Neural cell (in vitro differentiated cells): ENCODE data around the gene CABP5. TPM values are rescaled to one million over a fixed set of nuclear protein-coding genes. Genes with fewer than 3 reads are reported as not detected.

Experiments
- H2AFZ ChIP-seq: fragments of 200-600, 300-800 bp; sonication (generic), shearing (Covaris generic); 2 replicates; pipeline ENCODE4 v1.6.0; 2014; ENCODE audit warnings: low read depth, mild to moderate bottlenecking, antibody characterized with exemption, low read length, moderate library complexity
- H3F3A ChIP-seq: fragments of 200-600 bp; shearing (Covaris generic); 2 replicates; pipeline ENCODE4 v1.6.1; 2016; ENCODE audit warnings: mild to moderate bottlenecking, moderate library complexity, mixed read lengths, antibody characterized with exemption, low read length; ENCODE audit not compliant: insufficient read depth, poor library complexity, severe bottlenecking
- H3K27ac ChIP-seq: fragments of 200-600, 300-800 bp; sonication (generic), shearing (Covaris generic); 2 replicates; pipeline ENCODE4 v1.5.1; 2014; ENCODE audit warnings: mild to moderate bottlenecking, low read length, moderate library complexity
- H3K27me3 ChIP-seq: fragments of 300-800, 200-600 bp; sonication (generic), shearing (Covaris generic); 2 replicates; pipeline ENCODE4 v1.6.0; 2014; ENCODE audit warnings: mild to moderate bottlenecking, low read depth, low read length, moderate library complexity; ENCODE audit not compliant: insufficient read depth
- H3K36me3 ChIP-seq: fragments of 300-800, 200-600 bp; sonication (generic), shearing (Covaris generic); 2 replicates; pipeline ENCODE4 v1.5.1; 2014; ENCODE audit warnings: mild to moderate bottlenecking, antibody characterized with exemption, low read length, moderate library complexity; ENCODE audit not compliant: insufficient read depth
- H3K4me2 ChIP-seq: fragments of 300-800, 200-600 bp; sonication (generic), shearing (Covaris generic); 2 replicates; pipeline ENCODE4 v1.6.0; 2014; ENCODE audit warnings: mild to moderate bottlenecking, low read length
- H3K4me3 ChIP-seq: fragments of 300-800, 200-600 bp; sonication (generic), shearing (Covaris generic); 2 replicates; pipeline ENCODE4 v1.5.1; 2014; ENCODE audit warnings: mild to moderate bottlenecking, low read length, moderate library complexity
- H3K79me2 ChIP-seq: fragments of 200-600 bp; shearing (Covaris generic); replicated peaks from 2 replicates; pipeline ENCODE4 v1.6.0; 2014; ENCODE audit warnings: mild to moderate bottlenecking, low read length, moderate library complexity; ENCODE audit not compliant: insufficient read depth
- H3K9ac ChIP-seq: fragments of 300-800, 200-600 bp; sonication (generic), shearing (Covaris generic); 2 replicates; pipeline ENCODE4 v1.6.1; 2016; ENCODE audit warnings: mild to moderate bottlenecking, low read length, mixed read lengths
- H3K9me2 ChIP-seq: fragments of 200-600 bp; shearing (Covaris generic); 2 replicates; pipeline ENCODE4 v1.6.1; 2016; ENCODE audit warnings: mild to moderate bottlenecking, low read length, mixed read lengths; ENCODE audit not compliant: insufficient read depth
- H3K9me3 ChIP-seq: fragments of 200-600, 300-800 bp; sonication (generic), shearing (Covaris generic); 2 replicates; pipeline ENCODE4 v1.6.1; 2016; ENCODE audit warnings: mild to moderate bottlenecking, mixed run types, low read length, moderate library complexity, mixed read lengths
- H4K20me1 ChIP-seq: fragments of 200-600 bp; shearing (Covaris generic); 2 replicates; pipeline ENCODE4 v1.6.1; 2016; ENCODE audit warnings: mild to moderate bottlenecking, mixed run types; ENCODE audit not compliant: insufficient read depth
- CTCF ChIP-seq: fragments of 450-650 bp; IDR thresholded peaks from 2 replicates; pipeline ENCODE4 v1.5.1; 2014; ENCODE audit warnings: antibody characterized with exemption, mild to moderate bottlenecking, moderate library complexity; ENCODE audit not compliant: poor library complexity, severe bottlenecking
- EP300 ChIP-seq: fragments of 450-650 bp; conservative IDR thresholded peaks from 2 replicates; pipeline ENCODE4 v1.6.1; 2014; ENCODE audit warnings: antibody characterized with exemption, mild to moderate bottlenecking, moderate library complexity; ENCODE audit not compliant: poor library complexity, severe bottlenecking
- EZH2 ChIP-seq: fragments of 200-600, 300-800 bp; shearing (Covaris generic), sonication (generic); IDR thresholded peaks from 2 replicates; pipeline ENCODE4 v1.6.1; 2014; ENCODE audit warnings: antibody characterized with exemption, low read length, borderline replicate concordance, mild to moderate bottlenecking; ENCODE audit not compliant: insufficient read depth, poor library complexity, severe bottlenecking
- MXI1 ChIP-seq: fragments of 450-650 bp; conservative IDR thresholded peaks from 2 replicates; pipeline ENCODE4 v1.6.1; 2014; ENCODE audit warnings: antibody characterized with exemption, mild to moderate bottlenecking; ENCODE audit not compliant: poor library complexity, severe bottlenecking
- POLR2AphosphoS5 ChIP-seq: IDR thresholded peaks from 2 replicates; pipeline ENCODE4 v1.6.1; 2012
- RAD21 ChIP-seq: fragments of 450-650 bp; conservative IDR thresholded peaks from 2 replicates; pipeline ENCODE4 v1.6.1; 2014; ENCODE audit warnings: antibody characterized with exemption, mild to moderate bottlenecking, moderate library complexity
- REST ChIP-seq: IDR thresholded peaks from 2 replicates; pipeline ENCODE4 v1.6.1; 2012; ENCODE audit warnings: borderline replicate concordance
- SMC3 ChIP-seq: fragments of 450-650 bp; conservative IDR thresholded peaks from 2 replicates; pipeline ENCODE4 v1.6.1; 2014; ENCODE audit warnings: antibody characterized with exemption, mild to moderate bottlenecking, moderate library complexity; ENCODE audit not compliant: poor library complexity
- TAF1 ChIP-seq: IDR thresholded peaks from 2 replicates; pipeline ENCODE4 v1.6.1; 2012; ENCODE audit warnings: low read depth
- polyA plus RNA-seq: library from polyadenylated mRNA; depleted of rRNA; stranded (reverse); fragments of >200 nt; gene quantifications from 2 replicates; pipeline ENCODE4 v1.2.3, GENCODE V29; 2014

Gene CABP5
- polyA plus RNA-seq, 1 donor from 2014 or later: not detected

GRCh38 chr19:48051335-48052033, 7.6 kb upstream of the CABP5 start:
- Histone ChIP-seq H2AFZ (no peak overlapping the region), H3K36me3 (no peaks in the 10 kb centered on the region), H3K4me2 (no peak overlapping the region), H4K20me1 (no peaks in the 10 kb centered on the region), H3K9me2 (no peaks in the 10 kb centered on the region), H3K27me3 (no peaks in the 10 kb centered on the region), H3K27ac (no peak overlapping the region), H3F3A (no peaks in the 10 kb centered on the region), H3K9me3 (no peaks in the 10 kb centered on the region), H3K79me2 (no peaks in the 10 kb centered on the region), H3K4me3 (no peak overlapping the region), H3K9ac (no peak overlapping the region)
- TF ChIP-seq TAF1: no peak
- TF ChIP-seq POLR2AphosphoS5: no peak
- no peak for TF ChIP-seq CTCF
- no peak for TF ChIP-seq REST
- TF ChIP-seq MXI1: no peak
- no peak for TF ChIP-seq RAD21
- TF ChIP-seq EZH2: no peak
- no peak for TF ChIP-seq EP300
- TF ChIP-seq SMC3: no peak

GRCh38 chr19:48044561-48044960, 682 bp upstream of the CABP5 start:
- H3K9ac ChIP-seq: no peak overlapping the region
- no peaks in the 10 kb centered on the region for H3K36me3 ChIP-seq
- no peaks in the 10 kb centered on the region for H3F3A ChIP-seq
- no peaks in the 10 kb centered on the region for H3K9me2 ChIP-seq
- H3K4me3 ChIP-seq: no peak overlapping the region
- no peaks in the 10 kb centered on the region for H3K27me3 ChIP-seq
- H3K79me2 ChIP-seq: no peaks in the 10 kb centered on the region
- H3K9me3 ChIP-seq: no peaks in the 10 kb centered on the region
- H3K27ac ChIP-seq: no peak overlapping the region
- H4K20me1 ChIP-seq: no peaks in the 10 kb centered on the region
- H3K4me2 ChIP-seq: no peak overlapping the region
- H2AFZ ChIP-seq: no peak overlapping the region
- no peak for TF ChIP-seq SMC3
- no peak for TF ChIP-seq POLR2AphosphoS5
- no peak for TF ChIP-seq CTCF
- no peak for TF ChIP-seq EZH2
- no peak for TF ChIP-seq TAF1
- TF ChIP-seq EP300: no peak
- no peak for TF ChIP-seq REST
- no peak for TF ChIP-seq RAD21
- TF ChIP-seq MXI1: no peak
